22Rv1 (cell line): ENCODE results near the gene PAPLN.

Experiments used
- H3K27ac ChIP-seq: fragments of 450-650 bp; 2 replicates; pipeline ENCODE4 v1.5.1; 2017
- ZFX ChIP-seq: fragments of 450-650 bp; IDR thresholded peaks from 2 replicates; pipeline ENCODE4 v1.6.1; 2017; ENCODE audit warnings: antibody characterized with exemption, borderline replicate concordance
- TF ChIP-seq, protein P1 (sequence below): fragments of 450-650 bp; IDR thresholded peaks from 2 replicates; pipeline ENCODE4 v1.5.1; 2017; ENCODE audit warnings: mild to moderate bottlenecking

Gene PAPLN

GRCh38 chr14:73236752-73237218 is 521 bp upstream of the PAPLN start:
- no peak overlapping the region for H3K27ac ChIP-seq
- no peak for TF ChIP-seq ZFX
- TF ChIP-seq, protein P1, sequence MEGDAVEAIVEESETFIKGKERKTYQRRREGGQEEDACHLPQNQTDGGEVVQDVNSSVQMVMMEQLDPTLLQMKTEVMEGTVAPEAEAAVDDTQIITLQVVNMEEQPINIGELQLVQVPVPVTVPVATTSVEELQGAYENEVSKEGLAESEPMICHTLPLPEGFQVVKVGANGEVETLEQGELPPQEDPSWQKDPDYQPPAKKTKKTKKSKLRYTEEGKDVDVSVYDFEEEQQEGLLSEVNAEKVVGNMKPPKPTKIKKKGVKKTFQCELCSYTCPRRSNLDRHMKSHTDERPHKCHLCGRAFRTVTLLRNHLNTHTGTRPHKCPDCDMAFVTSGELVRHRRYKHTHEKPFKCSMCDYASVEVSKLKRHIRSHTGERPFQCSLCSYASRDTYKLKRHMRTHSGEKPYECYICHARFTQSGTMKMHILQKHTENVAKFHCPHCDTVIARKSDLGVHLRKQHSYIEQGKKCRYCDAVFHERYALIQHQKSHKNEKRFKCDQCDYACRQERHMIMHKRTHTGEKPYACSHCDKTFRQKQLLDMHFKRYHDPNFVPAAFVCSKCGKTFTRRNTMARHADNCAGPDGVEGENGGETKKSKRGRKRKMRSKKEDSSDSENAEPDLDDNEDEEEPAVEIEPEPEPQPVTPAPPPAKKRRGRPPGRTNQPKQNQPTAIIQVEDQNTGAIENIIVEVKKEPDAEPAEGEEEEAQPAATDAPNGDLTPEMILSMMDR = no peak

DNA sequence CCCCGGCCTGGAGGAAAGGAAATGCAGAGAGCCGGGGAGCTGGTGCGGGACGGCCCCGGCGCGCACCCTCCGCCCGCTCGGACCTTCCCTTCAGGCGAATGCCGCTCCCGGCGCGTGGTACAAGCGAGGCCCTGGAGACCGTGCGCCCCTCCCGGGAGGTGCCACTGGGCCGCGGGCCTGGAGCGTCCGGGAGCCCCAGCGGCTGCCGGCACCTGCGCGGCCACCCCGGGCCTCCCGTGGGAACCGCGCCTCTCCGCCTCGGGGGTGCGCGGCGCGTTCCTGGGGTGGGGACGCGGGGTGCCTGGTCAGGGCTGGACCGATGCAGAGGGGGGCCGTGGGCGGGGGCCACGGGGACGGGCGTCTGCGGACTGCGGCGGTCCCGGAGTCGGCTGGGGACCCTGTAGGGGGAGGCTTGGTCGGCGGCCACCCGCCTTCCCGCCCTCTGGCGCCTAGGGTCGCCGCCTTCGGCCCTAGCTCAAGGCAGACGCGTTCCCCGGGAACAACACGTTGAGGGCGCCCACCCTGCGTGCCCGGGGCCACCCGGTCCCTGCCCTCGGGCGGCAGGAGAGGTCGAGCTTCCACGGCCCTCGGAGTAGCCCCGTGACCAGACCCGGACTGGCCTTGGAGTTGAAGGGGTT is 599 bp downstream of the PAPLN start:
- TF ChIP-seq, protein P1 = no peak
- no peak for TF ChIP-seq ZFX
- H3K27ac ChIP-seq = no peak overlapping the region

DNA sequence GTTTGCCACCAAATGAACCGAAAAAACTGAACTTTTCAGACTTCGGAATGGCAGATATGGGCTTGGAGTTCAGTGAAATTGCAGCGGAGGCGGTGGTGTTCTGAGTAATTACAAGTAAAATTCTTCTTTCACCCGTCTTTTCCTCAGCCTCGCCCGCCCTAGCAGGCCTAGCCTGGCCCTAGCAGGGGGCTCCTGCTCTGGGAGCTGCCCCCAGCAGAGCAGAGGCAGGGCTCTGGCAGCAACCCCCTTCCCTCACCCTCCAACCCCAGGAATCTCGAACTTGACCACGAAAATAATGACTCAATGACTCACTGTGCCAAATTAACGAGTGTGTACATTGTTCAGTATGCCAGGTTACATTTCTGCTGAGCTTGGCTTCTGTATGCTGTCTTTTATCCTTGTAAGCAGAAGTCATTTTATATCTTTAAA is 1.1 kb downstream of the PAPLN start:
- TF ChIP-seq, protein P1 = no peak
- no peak for TF ChIP-seq ZFX
- no peak overlapping the region for H3K27ac ChIP-seq

DNA sequence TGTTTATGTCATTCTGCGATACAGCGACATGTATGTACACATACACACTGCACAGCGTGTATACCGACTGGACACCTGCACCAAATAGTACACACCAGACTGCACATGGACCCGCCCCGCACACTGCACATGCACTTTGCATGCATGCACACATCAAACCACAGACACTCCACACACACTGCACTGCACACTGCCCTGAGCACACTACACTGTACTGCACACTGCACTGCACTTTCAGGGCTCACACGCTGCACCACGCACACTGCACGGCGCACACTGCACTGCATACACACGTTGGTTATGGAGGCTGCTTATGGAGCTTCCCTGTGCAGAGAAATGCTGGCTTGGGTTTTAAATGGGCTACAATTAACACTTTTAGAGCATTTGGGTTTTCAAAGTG is 1.6 kb downstream of the PAPLN start:
- TF ChIP-seq, protein P1 = no peak
- no peak for TF ChIP-seq ZFX
- H3K27ac ChIP-seq = no peak overlapping the region

- no peak overlapping the region for H3K27ac ChIP-seq
- TF ChIP-seq, protein P1 = no peak
- no peak for TF ChIP-seq ZFX
Measured at GRCh38 chr14:73239393-73240241, 2.3 kb downstream of the PAPLN start.

- no peak overlapping the region for H3K27ac ChIP-seq
- no peak for TF ChIP-seq ZFX
- TF ChIP-seq, protein P1 = no peak
Measured at GRCh38 chr14:73240816-73241480, 3.6 kb downstream of the PAPLN start.
